Measurements from ENCODE around the gene PEX16.

The PEX16 gene

GRCh38 chr11:45930951-45931570 is 13.4 kb upstream of the PEX16 start:
- no peak for DNase-seq

- no peak for DNase-seq
Measured at GRCh38 chr11:45930031-45930794, 12.5 kb upstream of the PEX16 start.

- no peak for DNase-seq
Measured at GRCh38 chr11:45929486-45930030, 11.9 kb upstream of the PEX16 start.

- DNase-seq, result no peak
Measured at GRCh38 chr11:45928535-45929215, 11.0 kb upstream of the PEX16 start.

- DNase-seq, result no peak
Measured at GRCh38 chr11:45927684-45928413, 10.2 kb upstream of the PEX16 start.

GRCh38 chr11:45927332-45927683 is 9.6 kb upstream of the PEX16 start:
- DNase-seq, result no peak

GRCh38 chr11:45926536-45927331 is 9.1 kb upstream of the PEX16 start:
- no peak for DNase-seq

GRCh38 chr11:45926001-45926401 is 8.3 kb upstream of the PEX16 start:
- DNase-seq, result no peak

GRCh38 chr11:45925550-45925949 is 7.9 kb upstream of the PEX16 start:
- no peak for DNase-seq

- no peak for DNase-seq
Measured at GRCh38 chr11:45924927-45925326, 7.2 kb upstream of the PEX16 start.

GRCh38 chr11:45924036-45924915 is 6.6 kb upstream of the PEX16 start:
- DNase-seq, result no peak

- no peak for DNase-seq
Measured at GRCh38 chr11:45922425-45923082, 4.9 kb upstream of the PEX16 start, which contains the start of gene LARGE2. TSS of gene LARGE2 (plus strand) at chr11:45922656. CDS start at chr11:45922883, 227 bp downstream.

GRCh38 chr11:45921561-45922424 is 4.1 kb upstream of the PEX16 start:
- DNase-seq, result no peak

- DNase-seq, result no peak
Measured at GRCh38 chr11:45920531-45921477, 3.1 kb upstream of the PEX16 start.

GRCh38 chr11:45919806-45920530 is 2.3 kb upstream of the PEX16 start:
- DNase-seq, result no peak

GRCh38 chr11:45918962-45919675 is 1.4 kb upstream of the PEX16 start:
- no peak for DNase-seq

Data from SIG-M5 (cell line).